HepG2 (cell line): Measurements from ENCODE around the gene ZFAND2B. TPM values are rescaled to one million over a fixed set of nuclear protein-coding genes. Genes with fewer than 3 reads are reported as not detected.

Experiments
- DNMT1 ChIP-seq: sonication (generic); formaldehyde crosslinking; IDR thresholded peaks from 2 replicates; pipeline ENCODE4 v1.5.1; 2020; ENCODE audit warnings: mild to moderate bottlenecking, missing genetic modification reagents
- GATAD2A ChIP-seq: IDR thresholded peaks from 2 replicates; pipeline ENCODE4 v1.6.1; 2016
- GZF1 ChIP-seq: sonication (generic); formaldehyde crosslinking; IDR thresholded peaks from 2 replicates; pipeline ENCODE4 v1.5.1; 2020; ENCODE audit warnings: mild to moderate bottlenecking, missing genetic modification reagents
- KDM1A ChIP-seq: IDR thresholded peaks from 2 replicates; pipeline ENCODE4 v1.6.1; 2016; ENCODE audit warnings: missing compliant biosample characterization
- KDM2A ChIP-seq: sonication (generic); formaldehyde crosslinking; IDR thresholded peaks from 2 replicates; pipeline ENCODE4 v1.4.0; 2020; ENCODE audit warnings: low read depth, missing genetic modification reagents, borderline replicate concordance
- NFE2L1 ChIP-seq: sonication (generic); formaldehyde crosslinking; IDR thresholded peaks from 2 replicates; pipeline ENCODE4 v1.4.0; 2020; ENCODE audit warnings: missing genetic modification reagents, mild to moderate bottlenecking, borderline replicate concordance
- SNAPC2 ChIP-seq: sonication (generic); formaldehyde crosslinking; IDR thresholded peaks from 2 replicates; pipeline ENCODE4 v1.8.1; 2022; ENCODE audit warnings: mild to moderate bottlenecking, missing genetic modification reagents
- SRSF4 ChIP-seq: fragments of 200-400 bp; formaldehyde crosslinking; IDR thresholded peaks from one replicate; pipeline ENCODE4 v1.6.1; 2018; ENCODE audit warnings: mild to moderate bottlenecking, low read depth, low read length, moderate library complexity; ENCODE audit not compliant: poor library complexity, severe bottlenecking
- STAT5B ChIP-seq: sonication (generic); formaldehyde crosslinking; IDR thresholded peaks from 2 replicates; pipeline ENCODE4 v1.4.0; 2020; ENCODE audit warnings: missing genetic modification reagents
- TGIF2 ChIP-seq: IDR thresholded peaks from 2 replicates; pipeline ENCODE4 v1.6.1; 2016; ENCODE audit warnings: control low read depth, missing compliant biosample characterization
- ZNF460 ChIP-seq: sonication (generic); formaldehyde crosslinking; IDR thresholded peaks from 2 replicates; pipeline ENCODE4 v1.5.1; 2020; ENCODE audit warnings: missing genetic modification reagents, mild to moderate bottlenecking, borderline replicate concordance
- ZNF883 ChIP-seq: sonication (generic); formaldehyde crosslinking; IDR thresholded peaks from 2 replicates; pipeline ENCODE4 v1.5.1; 2020; ENCODE audit warnings: mild to moderate bottlenecking, missing genetic modification reagents; ENCODE audit errors: not compliant biosample characterization
- polyA plus RNA-seq, 8 experiments: library from polyadenylated mRNA; depleted of rRNA in 3 of 8; stranded (reverse) in 7 of 8; unstranded in 1 of 8; fragments of >200 nt; fragmentation: Illumina TruSeq in 4 of 8; extraction: Trizol in 4 of 8; gene quantifications; 2 replicates each; pipeline versions ENCODE4 v1.2.1 to v1.2.3, GENCODE V29; 2011 to 2016; ENCODE audit warnings: low read depth in 4 of 8, missing spikeins in 1 of 8, mixed read lengths in 1 of 8; ENCODE audit not compliant: insufficient read depth in 1 of 8
- total RNA-seq, 5 experiments: library from RNA; depleted of rRNA; stranded (reverse); fragments of >200 nt; fragmentation: Illumina TruSeq; extraction: Trizol; gene quantifications; 2 replicates each; pipeline ENCODE4 v1.2.3, GENCODE V29; 2016; ENCODE audit warnings: low read depth in 1 of 5
- TF ChIP-seq, protein P1 (sequence below): sonication (generic); formaldehyde crosslinking; IDR thresholded peaks from 2 replicates; pipeline ENCODE4 v1.5.1; 2020; ENCODE audit warnings: missing genetic modification reagents, mild to moderate bottlenecking, borderline replicate concordance
- TF ChIP-seq, protein P2 (sequence below), 2 experiments: fragments of 450-650 bp in 1 of 2; sonication (generic) in 1 of 2; formaldehyde crosslinking in 1 of 2; IDR thresholded peaks; 2 replicates each; pipeline versions ENCODE4 v1.6.1 to v1.8.0; 2016 to 2022; ENCODE audit warnings: antibody characterized with exemption in 1 of 2, mild to moderate bottlenecking in 1 of 2, missing genetic modification reagents in 1 of 2

The ZFAND2B gene
- total and polyA plus RNA-seq, 2 of the 13 experiments (the other 11 are each of a cell fraction or from before 2014, with no cell fraction given), result 53.3 to 115 TPM

DNA sequence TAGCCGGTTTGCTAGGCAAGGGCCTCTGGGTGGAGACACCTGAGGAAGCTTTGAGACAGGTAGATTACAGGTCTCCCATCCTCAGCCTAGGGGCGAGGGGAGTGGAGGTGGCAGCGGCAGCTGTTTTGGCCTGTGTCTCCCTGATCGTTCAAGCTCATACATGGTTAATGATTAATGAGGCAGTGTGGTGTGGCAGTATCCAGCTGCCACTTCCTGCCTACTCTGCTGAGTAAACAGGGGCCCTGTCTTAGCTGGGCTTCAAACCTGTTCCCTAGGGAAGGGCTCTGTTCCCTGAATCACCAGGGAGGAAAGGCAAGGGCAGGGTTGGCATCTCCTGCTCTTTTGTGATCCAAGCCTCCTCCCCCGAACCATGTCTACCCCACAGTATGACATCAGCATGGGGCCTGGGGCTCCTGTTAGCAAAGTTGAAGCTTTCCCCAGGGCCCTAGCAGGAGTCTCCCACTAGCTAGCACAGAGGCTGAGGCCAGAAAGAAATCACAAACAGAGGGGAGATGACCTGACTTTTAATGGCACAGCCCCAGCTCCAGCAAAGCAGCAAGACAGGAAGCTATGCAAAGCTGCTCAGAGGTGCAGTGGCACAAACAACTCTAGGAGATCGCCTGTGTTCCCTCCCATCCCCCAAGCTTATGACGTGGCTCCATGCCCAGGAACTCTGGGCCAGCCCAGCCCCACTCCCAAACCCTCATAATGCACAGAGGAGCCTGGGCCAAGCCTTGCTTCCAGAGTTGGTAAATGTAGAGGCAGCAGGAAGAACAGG lies 42.8 kb downstream of the ZFAND2B start (continued):
- TF ChIP-seq KDM2A (CRISPR knock-in tag), result no peak
- peak; percentile 17; the same call in 1 of the 2 replicates for TF ChIP-seq ZNF460
- peak; percentile 83 for TF ChIP-seq GATAD2A (CRISPR knock-in tag)
- peak; percentile 95 for TF ChIP-seq SNAPC2 (CRISPR knock-in tag)
- no peak for TF ChIP-seq DNMT1
- TF ChIP-seq, protein P1, sequence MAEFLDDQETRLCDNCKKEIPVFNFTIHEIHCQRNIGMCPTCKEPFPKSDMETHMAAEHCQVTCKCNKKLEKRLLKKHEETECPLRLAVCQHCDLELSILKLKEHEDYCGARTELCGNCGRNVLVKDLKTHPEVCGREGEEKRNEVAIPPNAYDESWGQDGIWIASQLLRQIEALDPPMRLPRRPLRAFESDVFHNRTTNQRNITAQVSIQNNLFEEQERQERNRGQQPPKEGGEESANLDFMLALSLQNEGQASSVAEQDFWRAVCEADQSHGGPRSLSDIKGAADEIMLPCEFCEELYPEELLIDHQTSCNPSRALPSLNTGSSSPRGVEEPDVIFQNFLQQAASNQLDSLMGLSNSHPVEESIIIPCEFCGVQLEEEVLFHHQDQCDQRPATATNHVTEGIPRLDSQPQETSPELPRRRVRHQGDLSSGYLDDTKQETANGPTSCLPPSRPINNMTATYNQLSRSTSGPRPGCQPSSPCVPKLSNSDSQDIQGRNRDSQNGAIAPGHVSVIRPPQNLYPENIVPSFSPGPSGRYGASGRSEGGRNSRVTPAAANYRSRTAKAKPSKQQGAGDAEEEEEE (CRISPR knock-in tag), result no peak
- TF ChIP-seq, protein P2, sequence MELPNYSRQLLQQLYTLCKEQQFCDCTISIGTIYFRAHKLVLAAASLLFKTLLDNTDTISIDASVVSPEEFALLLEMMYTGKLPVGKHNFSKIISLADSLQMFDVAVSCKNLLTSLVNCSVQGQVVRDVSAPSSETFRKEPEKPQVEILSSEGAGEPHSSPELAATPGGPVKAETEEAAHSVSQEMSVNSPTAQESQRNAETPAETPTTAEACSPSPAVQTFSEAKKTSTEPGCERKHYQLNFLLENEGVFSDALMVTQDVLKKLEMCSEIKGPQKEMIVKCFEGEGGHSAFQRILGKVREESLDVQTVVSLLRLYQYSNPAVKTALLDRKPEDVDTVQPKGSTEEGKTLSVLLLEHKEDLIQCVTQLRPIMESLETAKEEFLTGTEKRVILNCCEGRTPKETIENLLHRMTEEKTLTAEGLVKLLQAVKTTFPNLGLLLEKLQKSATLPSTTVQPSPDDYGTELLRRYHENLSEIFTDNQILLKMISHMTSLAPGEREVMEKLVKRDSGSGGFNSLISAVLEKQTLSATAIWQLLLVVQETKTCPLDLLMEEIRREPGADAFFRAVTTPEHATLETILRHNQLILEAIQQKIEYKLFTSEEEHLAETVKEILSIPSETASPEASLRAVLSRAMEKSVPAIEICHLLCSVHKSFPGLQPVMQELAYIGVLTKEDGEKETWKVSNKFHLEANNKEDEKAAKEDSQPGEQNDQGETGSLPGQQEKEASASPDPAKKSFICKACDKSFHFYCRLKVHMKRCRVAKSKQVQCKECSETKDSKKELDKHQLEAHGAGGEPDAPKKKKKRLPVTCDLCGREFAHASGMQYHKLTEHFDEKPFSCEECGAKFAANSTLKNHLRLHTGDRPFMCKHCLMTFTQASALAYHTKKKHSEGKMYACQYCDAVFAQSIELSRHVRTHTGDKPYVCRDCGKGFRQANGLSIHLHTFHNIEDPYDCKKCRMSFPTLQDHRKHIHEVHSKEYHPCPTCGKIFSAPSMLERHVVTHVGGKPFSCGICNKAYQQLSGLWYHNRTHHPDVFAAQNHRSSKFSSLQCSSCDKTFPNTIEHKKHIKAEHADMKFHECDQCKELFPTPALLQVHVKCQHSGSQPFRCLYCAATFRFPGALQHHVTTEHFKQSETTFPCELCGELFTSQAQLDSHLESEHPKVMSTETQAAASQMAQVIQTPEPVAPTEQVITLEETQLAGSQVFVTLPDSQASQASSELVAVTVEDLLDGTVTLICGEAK (IDR thresholded peaks at IDR 0.05), result no peak
- TF ChIP-seq, protein P2 (CRISPR knock-in tag; IDR thresholded peaks at IDR 0.05), result peak; percentile 84; the same call in 1 of the 2 replicates
- no peak for TF ChIP-seq SRSF4
- TF ChIP-seq KDM1A (CRISPR knock-in tag), result no peak
- peak; percentile 78; the same call in 1 of the 2 replicates for TF ChIP-seq GZF1 (CRISPR knock-in tag)
- no peak for TF ChIP-seq NFE2L1 (CRISPR knock-in tag)
- TF ChIP-seq STAT5B (CRISPR knock-in tag), result no peak
- TF ChIP-seq ZNF883 (CRISPR knock-in tag), result no peak
- peak; percentile 61; the same call in 1 of the 2 replicates for TF ChIP-seq TGIF2 (CRISPR knock-in tag)
